ENCODE measurements around the gene ITPR1. TPM values are rescaled to one million over a fixed set of nuclear protein-coding genes. Genes with fewer than 3 reads are reported as not detected.

The ITPR1 gene
- total and polyA plus RNA-seq, 10 of the 15 experiments (the other 5 are each of a cell fraction or from before 2014, with no cell fraction given), result 12.2 to 239 (median 28.4) TPM

- no peak for TF ChIP-seq E2F8 (IDR thresholded peaks at IDR 0.05; ENCODE audit: low read depth, partially characterized antibody)
- no peak for TF ChIP-seq CUX1 (IDR thresholded peaks at IDR 0.05; ENCODE audit: insufficient replicate concordance, low read depth, low read length)
- TF ChIP-seq SUZ12 (IDR thresholded peaks at IDR 0.05; ENCODE audit: unreplicated experiment), result no peak
- no peak for TF ChIP-seq ZBED1 (IDR thresholded peaks at IDR 0.05; ENCODE audit: borderline replicate concordance)
These were observed 15.9 kb downstream of the ITPR1 start (continued) for GRCh38 chr3:4509043-4509442.

Data from GM12878 (cell line).